Thymus (tissue), 11 donors: ENCODE results near the gene FIBCD1. TPM values are rescaled to one million over a fixed set of nuclear protein-coding genes. Genes with fewer than 3 reads are reported as not detected.

Experiments used
- DNase-seq, 9 donors: peaks; one replicate each; pipeline ENCODE4 v3.0.0-alpha.2; 2013; ENCODE audit warnings: low spot score in 9 of 9, low read depth in 6 of 9, missing footprints in 1 of 9
- H3K27ac ChIP-seq, 2 donors: one replicate each; pipeline ENCODE4 v1.5.1; 2013; ENCODE audit warnings: control low read depth in 1 of 2, low read depth in 1 of 2, low read length in 1 of 2, mild to moderate bottlenecking in 1 of 2, moderate library complexity in 1 of 2
- H3K27me3 ChIP-seq, 2 donors: one replicate each; pipeline ENCODE4 v1.5.1; 2013; ENCODE audit warnings: low read length in 1 of 2; ENCODE audit not compliant: control insufficient read depth in 2 of 2, insufficient read depth in 1 of 2
- H3K36me3 ChIP-seq, 2 donors: one replicate each; pipeline ENCODE4 v1.5.1; 2013; ENCODE audit warnings: low read length in 1 of 2, mild to moderate bottlenecking in 1 of 2, moderate library complexity in 1 of 2; ENCODE audit not compliant: control insufficient read depth in 2 of 2, insufficient read depth in 2 of 2
- H3K4me1 ChIP-seq, 2 donors: one replicate each; pipeline ENCODE4 v1.5.1; 2013; ENCODE audit warnings: low read length in 2 of 2; ENCODE audit not compliant: control insufficient read depth in 2 of 2, insufficient read depth in 2 of 2
- H3K4me3 ChIP-seq, 2 donors: one replicate each; pipeline ENCODE4 v1.5.1; 2013; ENCODE audit warnings: low read length in 2 of 2, control low read depth in 1 of 2, mild to moderate bottlenecking in 1 of 2
- H3K9me3 ChIP-seq, 2 donors: one replicate each; pipeline ENCODE4 v1.5.1; 2013; ENCODE audit warnings: low read length in 1 of 2, mild to moderate bottlenecking in 1 of 2; ENCODE audit not compliant: control insufficient read depth in 2 of 2, insufficient read depth in 1 of 2
- WGBS: extraction: QIAGEN DNeasy Blood & Tissue Kit; methylation state at CpG from one replicate; pipeline ENCODE4 v1.1.7; 2013; 5-methylcytosine and 5-hydroxymethylcytosine counted together
- polyA plus RNA-seq: library from polyadenylated mRNA; stranded (reverse); fragments of 200-250 nt; gene quantifications from one replicate; pipeline ENCODE4 v1.2.3, GENCODE V29; 2013
- total RNA-seq: library from RNA; stranded (reverse); fragments of 120-200 nt; gene quantifications from one replicate; pipeline ENCODE4 v1.2.4, GENCODE V29; 2013
- donor health status: healthy.

The FIBCD1 gene
- total and polyA plus RNA-seq, 2 donors = 0.05 to 0.09 TPM

DNA sequence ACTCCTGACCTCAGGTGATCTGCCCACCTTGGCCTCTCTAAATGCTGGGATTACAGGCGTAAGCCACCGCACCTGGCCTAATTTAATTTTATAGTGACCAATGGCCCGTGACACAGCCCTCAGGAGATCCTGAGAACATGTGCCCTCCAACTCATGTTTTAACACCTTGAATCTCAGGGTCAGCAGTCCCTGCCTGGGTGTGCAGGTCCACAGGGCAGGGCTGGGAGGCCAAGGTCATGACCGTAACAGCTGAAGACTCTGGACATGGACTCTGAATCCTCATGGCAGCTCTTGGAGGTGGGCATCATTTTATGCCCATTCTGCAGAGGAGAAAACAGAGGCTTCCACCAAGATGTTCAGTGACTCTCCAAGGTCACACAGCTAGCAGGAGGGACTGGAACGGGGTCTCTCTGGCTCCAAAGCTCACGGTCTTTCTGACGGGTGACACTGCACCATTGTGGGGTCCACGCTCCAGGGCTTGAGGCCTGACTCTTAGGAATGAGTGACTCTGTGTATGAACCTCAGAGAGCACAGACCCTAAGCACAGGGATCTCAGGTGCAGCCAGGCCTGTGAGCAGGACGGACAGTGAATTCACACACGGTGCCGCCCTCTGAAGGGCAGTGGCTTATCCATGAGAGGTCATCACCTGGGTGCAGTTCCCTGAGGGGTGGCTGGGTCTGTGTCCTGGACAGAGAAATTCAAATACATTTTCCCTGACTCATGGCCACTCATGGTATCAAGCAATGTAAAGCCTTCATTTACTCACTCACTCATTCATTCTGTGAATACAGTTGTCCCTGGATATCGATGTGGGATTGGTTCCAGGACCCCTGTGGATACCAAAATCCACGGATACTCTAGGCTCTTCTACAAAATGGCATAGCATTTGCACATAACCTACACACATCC is 37.1 kb upstream of the FIBCD1 start:
- Histone ChIP-seq H3K9me3 (no peaks in the 10 kb centered on the region), H3K27me3 (peaks cover 0 to 21% of the 10 kb centered on the region in 2 donors), H3K27ac (no peak overlapping the region), H3K4me1 (no peaks in the 10 kb centered on the region), H3K36me3 (no peaks in the 10 kb centered on the region), H3K4me3 (no peak overlapping the region)
- WGBS = 95% methylated on average over 13 of the region's 13 CpGs
- DNase-seq = no peak

DNA sequence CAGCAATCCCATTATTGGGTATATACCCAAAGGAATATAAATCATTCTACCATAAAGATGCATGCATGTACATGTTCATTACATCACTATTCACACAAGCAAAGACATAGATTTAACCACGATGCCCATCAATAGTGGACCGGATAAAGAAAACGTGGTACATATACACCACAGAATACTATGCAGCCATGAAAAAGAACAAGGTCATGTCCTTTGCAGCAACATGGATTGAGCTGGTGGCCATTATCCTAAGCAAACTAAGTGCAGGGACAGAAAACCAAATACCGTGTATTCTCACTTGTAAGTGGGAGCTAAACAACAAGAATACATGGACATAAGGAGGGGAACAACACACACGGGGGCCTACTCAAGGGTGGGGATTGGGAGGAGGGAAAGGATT is 36.1 kb upstream of the FIBCD1 start:
- H3K27me3 ChIP-seq = peaks cover 0 to 18% of the 10 kb centered on the region in 2 donors
- no peak overlapping the region for H3K27ac ChIP-seq
- WGBS = 99% methylated on average over 5 of the region's 5 CpGs
- H3K36me3 ChIP-seq = no peaks in the 10 kb centered on the region
- H3K4me1 ChIP-seq = no peaks in the 10 kb centered on the region
- no peak for DNase-seq
- H3K4me3 ChIP-seq = no peak overlapping the region
- H3K9me3 ChIP-seq = no peaks in the 10 kb centered on the region

DNA sequence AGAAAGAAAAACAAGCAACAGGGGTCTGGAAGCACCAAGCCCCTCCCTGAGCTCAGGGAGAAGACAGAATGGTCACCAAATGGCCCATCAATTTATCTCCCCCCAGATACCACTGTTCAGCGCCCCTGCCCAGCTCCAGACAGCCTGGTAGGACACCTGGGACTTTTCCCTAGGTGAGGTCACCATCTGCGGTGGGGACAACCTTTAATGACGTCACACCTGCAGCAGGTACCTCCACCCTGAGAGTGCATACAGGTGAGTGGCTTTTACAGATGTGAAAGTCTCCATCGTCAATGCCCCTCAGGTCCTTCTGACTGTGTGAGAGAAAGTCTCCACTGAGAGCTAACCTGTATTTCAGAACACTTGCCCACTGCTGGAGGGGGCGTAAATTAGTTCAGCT is 35.6 kb upstream of the FIBCD1 start:
- DNase-seq = no peak
- Histone ChIP-seq H3K27ac (no peak overlapping the region), H3K36me3 (no peaks in the 10 kb centered on the region), H3K9me3 (no peaks in the 10 kb centered on the region), H3K27me3 (peaks cover 0 to 15% of the 10 kb centered on the region in 2 donors), H3K4me3 (no peak overlapping the region), H3K4me1 (peaks cover 0 to 2% of the 10 kb centered on the region in 2 donors)
- 94% methylated on average over 5 of the region's 5 CpGs for WGBS

DNA sequence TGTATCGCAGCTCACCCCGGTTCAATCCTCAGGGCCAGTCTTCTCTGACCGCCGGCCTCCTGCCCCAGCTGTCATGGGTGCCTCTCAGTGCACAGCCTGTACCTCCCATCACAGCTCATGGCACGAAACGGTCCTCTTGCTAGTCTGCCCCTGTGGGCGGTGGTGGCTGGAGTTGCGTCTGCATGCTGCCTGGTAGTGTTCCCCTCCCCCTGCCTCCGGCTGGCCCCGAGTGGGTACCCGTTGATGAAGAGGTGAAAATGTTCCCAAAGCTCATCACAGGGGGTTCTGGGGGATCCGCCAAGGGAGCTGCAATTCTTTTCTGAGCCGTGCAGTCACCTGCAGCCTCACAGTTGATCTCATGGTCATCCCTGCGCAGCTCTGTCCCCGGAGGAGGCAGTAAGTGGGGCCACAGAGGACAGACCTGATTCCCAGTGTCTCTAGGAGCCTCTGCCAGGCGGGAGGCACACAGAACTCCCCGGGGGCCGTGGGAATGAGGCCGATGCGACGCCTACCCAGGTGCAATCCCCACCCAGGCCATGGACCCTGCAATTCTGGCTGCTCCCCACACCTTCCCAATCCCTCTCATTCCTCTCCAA is 34.7 kb upstream of the FIBCD1 start:
- no peaks in the 10 kb centered on the region for H3K36me3 ChIP-seq
- peaks cover 0 to 2% of the 10 kb centered on the region in 2 donors for H3K4me1 ChIP-seq
- DNase-seq = no peak
- no peak overlapping the region for H3K4me3 ChIP-seq
- 82% methylated on average over 21 of the region's 21 CpGs for WGBS
- no peaks in the 10 kb centered on the region for H3K9me3 ChIP-seq
- no peak overlapping the region for H3K27ac ChIP-seq
- H3K27me3 ChIP-seq = peaks cover 0 to 15% of the 10 kb centered on the region in 2 donors

DNA sequence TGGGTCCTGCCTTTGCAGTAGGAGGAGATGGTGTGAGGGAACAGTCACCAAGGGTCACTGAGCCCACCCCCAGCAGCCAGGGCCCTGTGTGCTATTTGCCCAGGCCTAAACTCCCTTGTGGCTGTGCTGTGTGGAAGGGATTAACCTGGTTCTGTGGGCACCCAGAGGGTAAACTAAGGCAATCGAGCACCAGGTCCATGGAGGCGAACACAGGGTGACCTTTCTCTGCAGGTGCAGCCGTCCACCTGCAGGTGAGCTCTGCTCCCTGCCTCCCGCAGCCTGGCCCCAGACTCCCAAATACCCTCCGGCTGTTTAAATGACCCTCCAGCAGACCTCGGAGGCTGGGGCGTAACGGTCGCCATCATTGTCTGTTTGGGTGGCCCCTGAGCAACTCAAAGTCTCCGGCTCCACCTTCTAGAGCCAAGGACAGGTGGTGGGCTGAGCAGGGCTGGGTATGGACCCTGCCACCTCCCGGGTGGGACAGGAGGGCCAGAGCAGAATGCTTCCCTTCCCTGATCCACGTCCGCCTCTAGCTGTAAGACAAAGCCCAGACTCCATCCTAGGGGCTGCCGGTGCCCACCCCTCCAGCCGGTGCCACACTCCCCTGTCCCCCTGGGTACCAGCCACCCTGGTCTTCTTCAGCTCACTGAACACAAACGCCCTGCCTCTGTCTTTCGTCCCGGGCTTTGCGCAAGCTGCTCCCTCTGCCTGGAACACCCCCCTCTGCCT is 34.1 kb upstream of the FIBCD1 start:
- H3K27ac ChIP-seq = no peak overlapping the region
- 87% methylated on average over 19 of the region's 19 CpGs for WGBS
- H3K9me3 ChIP-seq = no peaks in the 10 kb centered on the region
- H3K4me1 ChIP-seq = peaks cover 0 to 2% of the 10 kb centered on the region in 2 donors
- DNase-seq = no peak
- no peaks in the 10 kb centered on the region for H3K36me3 ChIP-seq
- H3K4me3 ChIP-seq = no peak overlapping the region
- peaks cover 0 to 15% of the 10 kb centered on the region in 2 donors for H3K27me3 ChIP-seq

DNA sequence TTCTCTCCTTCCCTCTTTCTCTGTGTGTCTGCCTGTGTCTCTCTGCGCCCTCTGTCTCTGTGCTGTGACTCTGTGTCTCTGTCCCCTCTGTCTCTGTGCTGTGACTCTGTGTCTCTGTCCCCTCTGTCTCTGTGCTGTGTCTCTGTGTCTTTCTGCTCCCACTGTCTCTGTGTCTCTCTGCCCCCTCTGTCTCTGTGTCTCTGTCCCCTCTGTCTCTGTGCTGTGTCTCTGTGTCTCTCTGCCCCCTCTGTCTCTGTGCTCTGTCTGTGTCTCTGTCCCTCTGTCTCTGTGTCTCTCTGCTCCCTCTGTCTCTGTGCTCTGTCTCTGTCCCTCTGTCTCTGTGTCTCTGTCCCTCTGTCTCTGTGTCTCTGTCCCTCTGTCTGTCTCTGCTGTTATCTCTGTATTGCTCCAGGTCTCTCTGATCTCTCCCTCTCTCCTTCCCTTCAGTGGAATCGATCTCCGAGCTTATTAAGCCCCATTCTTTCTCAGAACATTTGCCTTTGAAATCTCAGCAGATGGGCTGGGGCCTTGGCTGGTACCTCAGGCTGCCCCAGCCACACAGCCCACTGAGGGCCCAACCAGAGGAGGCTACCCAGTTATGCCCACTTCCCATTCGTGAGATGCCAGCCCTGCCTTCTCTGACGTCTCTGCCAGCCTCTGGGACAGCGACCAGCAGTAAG is 33.4 kb upstream of the FIBCD1 start:
- Histone ChIP-seq H3K4me1 (peaks cover 0 to 2% of the 10 kb centered on the region in 2 donors), H3K27me3 (peaks cover 0 to 15% of the 10 kb centered on the region in 2 donors), H3K4me3 (no peak overlapping the region), H3K36me3 (no peaks in the 10 kb centered on the region), H3K27ac (no peak overlapping the region), H3K9me3 (no peaks in the 10 kb centered on the region)
- no peak for DNase-seq
- WGBS = 78% methylated on average over 6 of the region's 6 CpGs

DNA sequence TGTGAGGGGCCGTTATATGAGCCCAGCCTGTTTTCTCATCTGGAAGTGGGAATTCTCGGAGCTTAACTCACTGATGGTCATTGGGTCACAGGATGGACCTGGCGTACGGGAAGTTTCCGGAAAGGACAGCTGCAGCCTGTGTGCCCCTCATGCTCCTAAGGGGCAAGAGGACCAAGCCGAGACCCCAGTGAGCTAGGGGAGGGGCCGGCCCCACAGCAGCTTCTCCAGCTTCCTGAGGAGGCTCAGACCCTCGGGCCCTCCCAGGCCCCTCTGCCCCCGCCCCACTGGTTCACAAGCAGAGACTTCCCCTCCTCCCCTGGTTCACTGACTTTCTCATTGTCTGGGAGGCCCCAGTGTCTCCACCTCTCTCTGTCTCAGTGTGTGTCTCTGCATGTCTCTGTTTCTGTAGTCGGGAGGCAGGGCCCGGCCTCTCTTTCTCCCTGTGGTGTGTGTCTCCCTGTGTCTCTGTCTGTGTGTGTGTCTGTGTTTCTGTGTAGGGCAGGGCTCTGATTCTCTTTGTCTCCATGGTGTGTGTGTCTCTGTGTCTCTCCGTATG is 32.3 kb upstream of the FIBCD1 start:
- Histone ChIP-seq H3K4me3 (no peak overlapping the region), H3K36me3 (no peaks in the 10 kb centered on the region), H3K27me3 (peaks cover 0 to 15% of the 10 kb centered on the region in 2 donors), H3K9me3 (no peaks in the 10 kb centered on the region), H3K27ac (no peak overlapping the region), H3K4me1 (peaks cover 0 to 2% of the 10 kb centered on the region in 2 donors)
- WGBS = 85% methylated on average over 12 of the region's 12 CpGs
- DNase-seq = no peak

DNA sequence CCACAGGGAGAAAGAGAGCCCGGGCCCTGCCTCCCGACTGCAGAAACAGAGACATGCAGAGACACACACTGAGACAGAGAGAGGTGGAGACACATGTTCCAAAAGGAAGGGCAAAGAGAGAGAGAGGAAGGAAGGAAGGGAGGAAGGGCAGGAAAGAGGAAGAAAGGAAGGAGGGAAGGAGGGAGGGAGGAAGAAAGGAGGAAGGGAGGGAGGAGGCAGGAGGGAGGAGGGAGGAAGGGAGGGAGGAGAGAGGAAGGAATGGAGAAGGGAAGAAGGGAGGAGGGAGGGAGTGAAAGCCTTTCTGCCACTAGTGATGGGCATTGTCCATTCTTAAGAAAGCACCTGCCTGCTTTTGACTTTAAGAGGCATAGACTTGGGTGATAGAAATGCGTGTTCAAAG is 31.8 kb upstream of the FIBCD1 start:
- no peak for DNase-seq
- Histone ChIP-seq H3K27ac (no peak overlapping the region), H3K9me3 (no peaks in the 10 kb centered on the region), H3K4me1 (peaks cover 0 to 2% of the 10 kb centered on the region in 2 donors), H3K36me3 (no peaks in the 10 kb centered on the region), H3K27me3 (peaks cover 0 to 15% of the 10 kb centered on the region in 2 donors), H3K4me3 (no peak overlapping the region)
- 95% methylated on average over 3 of the region's 3 CpGs for WGBS
